DMS114 treated with DMSO at 0.1 percent for 48 hours (cell line): ENCODE data around the gene SAMD3.
"Not testable (repeated sequence)": the region's sequence is repeated elsewhere in the genome, so short reads cannot be mapped to it uniquely, and the experiment has no call there.

Experiments
- DNase-seq: peaks from one replicate; lab custom pipeline; 2025; ENCODE audit not compliant: unreplicated experiment; lab: John Stamatoyannopoulos, UW

Gene SAMD3

GRCh38 chr6:130222775-130223174 is at the start of gene SAMD3:
Gene SAMD3, minus strand, starts transcription at chr6:130222951. Its CDS starts 7,678 bp downstream, at chr6:130215273.
- DNase-seq: no peak

DNA sequence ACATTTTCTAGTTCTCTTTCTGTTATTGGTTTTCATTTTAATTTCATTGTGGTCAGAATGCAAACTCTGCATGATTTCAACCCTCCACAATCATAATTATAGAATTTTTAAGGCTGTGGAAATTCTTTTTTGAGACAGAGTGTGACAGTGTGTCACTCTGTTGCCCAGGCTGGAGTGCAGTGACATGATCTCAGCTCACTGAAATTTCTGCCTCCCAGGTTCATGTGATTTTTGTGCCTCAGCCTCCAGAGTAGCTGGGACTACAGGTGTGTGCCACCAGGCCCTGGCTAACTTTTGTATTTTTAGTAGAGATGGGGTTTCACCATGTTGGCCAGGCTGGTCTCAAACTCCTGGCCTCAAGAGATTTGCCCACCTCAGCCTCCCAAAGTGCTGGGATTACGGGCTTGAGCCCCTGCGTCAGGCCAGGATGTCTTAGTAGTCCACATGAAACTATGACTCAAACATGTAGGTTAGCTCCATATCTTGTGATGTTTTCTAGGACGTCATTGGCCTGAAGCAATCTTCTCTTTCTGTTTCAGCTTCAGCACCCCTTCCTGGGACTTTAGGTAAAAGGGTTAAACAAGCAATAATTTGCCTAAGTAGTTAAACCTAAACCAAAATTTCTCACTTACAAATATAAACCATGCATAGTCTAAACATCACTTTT is 47.4 kb upstream of the SAMD3 start:
- DNase-seq: no peak

DNA sequence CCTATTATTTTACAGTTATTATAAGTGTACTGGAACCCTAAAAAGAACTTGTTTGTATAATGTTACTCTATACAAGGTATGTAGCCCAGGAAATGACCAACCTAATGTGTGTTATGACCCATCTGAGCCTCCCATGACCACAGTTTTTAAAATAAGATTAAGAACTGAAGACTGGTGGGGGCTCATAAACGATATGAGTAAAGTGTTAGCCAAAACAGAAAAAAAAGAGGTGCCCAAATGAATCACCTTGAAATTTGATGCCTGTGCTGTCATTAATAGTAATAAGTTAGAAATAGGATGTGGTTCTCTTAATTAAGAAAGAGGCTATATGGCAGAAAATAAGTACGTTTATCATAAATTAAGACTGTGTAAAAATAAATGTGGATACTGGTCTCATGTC is 42.8 kb upstream of the SAMD3 start:
- DNase-seq: not testable (repeated sequence)

DNA sequence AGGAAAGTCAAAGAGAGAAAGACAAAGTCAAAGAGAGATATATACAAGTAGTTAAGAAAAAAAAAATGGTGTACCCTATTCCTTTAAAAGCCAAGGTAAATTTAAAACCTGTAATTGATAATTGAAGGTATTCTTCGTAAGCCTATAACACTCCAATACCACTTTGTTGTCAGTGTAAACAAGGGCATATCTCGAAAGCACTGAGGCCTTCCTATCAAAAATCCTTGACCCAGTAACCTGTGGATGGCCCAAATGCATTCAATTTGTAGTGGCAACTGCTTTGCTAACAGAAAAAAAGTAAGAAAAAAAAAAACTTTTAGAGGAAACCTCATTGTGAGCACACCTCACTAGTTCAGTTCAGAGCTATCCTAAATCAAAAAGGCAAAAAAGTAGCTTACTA is 39.3 kb upstream of the SAMD3 start:
- DNase-seq: no peak

DNA sequence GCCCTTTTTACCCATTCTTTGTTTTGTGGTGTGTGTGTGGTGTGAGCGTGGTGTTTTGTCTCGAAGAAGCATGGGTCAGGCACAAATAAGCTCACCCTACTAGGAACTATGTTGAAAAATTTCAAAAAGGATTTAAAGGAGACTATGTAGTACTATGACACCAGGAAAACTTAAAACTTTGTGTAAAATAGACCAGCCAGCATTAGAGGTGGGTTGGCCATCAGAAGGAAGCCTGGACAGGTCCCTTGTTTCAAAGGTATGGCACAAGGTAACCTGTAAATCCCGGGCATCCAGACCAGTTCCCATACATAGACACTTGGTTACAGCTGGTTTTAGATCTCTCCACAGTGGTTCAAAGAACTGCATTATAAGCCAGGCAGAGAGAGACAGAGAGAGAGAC is 38.8 kb upstream of the SAMD3 start:
- not testable (repeated sequence) for DNase-seq

- not testable (repeated sequence) for DNase-seq
Measured at GRCh38 chr6:130260614-130261241, 38.0 kb upstream of the SAMD3 start.

GRCh38 chr6:130260050-130260462 is 37.3 kb upstream of the SAMD3 start:
- not testable (repeated sequence) for DNase-seq

GRCh38 chr6:130259557-130259956 is 36.8 kb upstream of the SAMD3 start:
- no peak for DNase-seq

GRCh38 chr6:130259140-130259539 is 36.4 kb upstream of the SAMD3 start:
- no peak for DNase-seq

GRCh38 chr6:130252527-130253237 is 29.9 kb upstream of the SAMD3 start:
- no peak for DNase-seq

- no peak for DNase-seq
Measured at GRCh38 chr6:130245267-130245666, 22.5 kb upstream of the SAMD3 start.

DNA sequence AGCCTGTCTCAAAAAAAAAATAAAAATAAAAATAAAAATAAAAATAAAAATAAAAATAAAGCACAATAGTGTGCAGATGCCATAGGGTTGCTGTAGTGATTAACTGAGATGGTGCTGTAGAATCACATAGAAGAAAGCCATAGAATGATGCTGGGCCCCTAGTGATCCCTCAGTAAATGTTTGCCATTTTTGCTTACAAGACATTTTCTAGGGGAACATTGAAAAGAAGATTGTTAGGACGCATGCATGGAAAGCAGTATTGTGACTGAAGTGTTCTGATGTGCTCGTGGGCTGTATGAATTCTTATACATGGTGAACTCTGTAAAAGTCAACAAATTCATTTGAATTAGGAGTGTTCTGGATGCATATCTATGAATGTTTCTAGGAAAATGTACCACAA is 22.0 kb upstream of the SAMD3 start:
- DNase-seq: no peak

DNA sequence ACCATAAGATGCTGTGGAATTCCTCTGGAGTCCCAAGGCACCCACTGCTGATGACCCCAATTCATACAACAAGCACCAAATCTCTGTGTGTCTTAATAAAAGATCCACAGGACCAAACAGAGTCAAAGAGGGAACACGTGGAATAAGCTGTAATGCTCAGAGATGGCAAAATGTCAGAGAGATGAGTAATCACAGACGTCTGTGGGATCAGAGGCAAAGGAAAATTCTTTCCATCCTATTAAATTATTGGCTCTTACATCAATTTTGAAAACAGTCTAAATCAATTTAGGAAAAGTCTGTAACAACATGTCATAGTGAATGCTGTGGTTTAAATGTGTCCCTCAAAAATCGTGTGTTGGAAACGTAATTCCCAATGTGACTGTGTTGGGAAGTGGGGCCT is 17.5 kb upstream of the SAMD3 start:
- DNase-seq: no peak

- DNase-seq: no peak
Measured at GRCh38 chr6:130239755-130240154, 17.0 kb upstream of the SAMD3 start.

GRCh38 chr6:130233330-130233729 is 10.6 kb upstream of the SAMD3 start:
- DNase-seq: no peak

- DNase-seq: not testable (repeated sequence)
Measured at GRCh38 chr6:130230531-130230930, 7.8 kb upstream of the SAMD3 start.

DNA sequence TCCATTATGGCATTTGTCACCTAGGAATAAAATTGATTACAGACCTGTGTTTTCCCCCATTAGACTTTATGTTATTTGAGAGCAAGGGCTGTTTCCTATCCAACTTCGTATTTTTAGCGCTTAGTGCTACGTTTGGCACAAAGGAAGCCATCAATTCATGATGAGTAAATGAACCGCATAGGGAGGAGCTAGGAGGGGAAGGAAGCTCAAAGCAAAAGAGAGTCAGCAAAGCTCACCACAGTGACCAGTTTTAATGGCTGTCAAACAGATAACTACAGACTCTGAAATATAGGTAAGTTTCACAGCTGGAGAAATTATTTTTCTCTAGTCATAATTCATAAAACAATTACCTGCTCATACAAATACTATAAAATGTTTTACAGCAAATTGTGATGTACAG is 6.9 kb upstream of the SAMD3 start:
- no peak for DNase-seq

GRCh38 chr6:130223508-130223907 is 757 bp upstream of the SAMD3 start:
- no peak for DNase-seq

- DNase-seq: no peak
Measured at GRCh38 chr6:130218134-130218533, 4.6 kb downstream of the SAMD3 start.

DNA sequence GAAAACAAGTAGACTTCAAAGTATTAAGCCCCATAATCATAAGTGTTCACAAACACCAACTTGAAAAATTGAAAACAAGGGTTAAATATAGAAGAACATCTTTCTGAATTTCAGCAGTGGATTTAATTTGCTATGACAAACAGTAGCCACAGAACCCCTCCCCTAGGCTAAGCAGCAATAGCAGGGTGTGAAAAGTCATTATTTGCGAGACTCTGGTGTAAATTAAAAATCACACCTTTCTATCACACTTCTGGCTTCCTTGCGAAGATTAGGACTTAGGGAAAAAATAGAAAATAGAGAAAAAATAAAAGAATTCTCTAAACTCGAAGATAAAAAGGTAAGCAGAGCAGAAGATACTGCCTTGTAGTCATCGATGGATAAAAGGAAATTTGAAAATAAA is 6.1 kb downstream of the SAMD3 start:
- no peak for DNase-seq

- no peak for DNase-seq
Measured at GRCh38 chr6:130215526-130215925, 7.2 kb downstream of the SAMD3 start.

DNA sequence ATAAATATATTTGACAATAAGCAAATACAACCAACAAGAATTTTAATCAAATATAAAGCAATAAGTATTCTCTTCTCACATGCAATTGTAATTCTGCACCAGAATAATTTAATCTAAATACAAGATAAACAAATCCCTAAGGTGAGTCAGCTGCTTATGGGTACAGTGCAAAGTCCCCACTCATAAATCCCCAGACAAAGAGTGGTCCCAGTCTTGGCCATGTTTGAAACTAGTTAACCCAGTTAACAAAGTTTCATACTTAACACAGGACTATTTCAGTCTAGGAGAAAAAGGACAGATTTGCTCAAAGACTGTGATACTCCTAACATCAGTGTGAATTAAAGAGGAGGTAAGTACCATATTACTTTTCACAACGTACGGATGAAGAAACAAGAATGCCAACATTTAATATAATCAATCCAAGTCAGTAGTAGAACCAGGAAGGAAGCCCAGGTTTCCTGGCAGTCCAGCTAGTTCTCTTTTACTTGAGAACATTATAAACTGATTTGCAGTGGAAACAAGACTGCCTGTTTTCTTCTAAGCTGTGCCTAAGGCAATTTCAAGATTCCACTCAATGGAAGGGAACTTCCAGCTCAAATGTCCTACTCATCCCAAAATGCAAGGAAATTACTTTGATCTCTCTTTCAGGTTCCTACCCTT is 10.4 kb downstream of the SAMD3 start:
- DNase-seq: no peak
